ENCODE results near the gene DDTL. TPM values are rescaled to one million over a fixed set of nuclear protein-coding genes. Genes with fewer than 3 reads are reported as not detected.

Gene DDTL
- total and polyA plus RNA-seq, 9 of the 15 experiments (the other 6 are each of a cell fraction or from before 2014, with no cell fraction given), result 0.05 to 1.7 (median 0.59) TPM; not detected in 4

GRCh38 chr22:24006914-24007214 is 40.2 kb downstream of the DDTL start:
- peaks cover 3% of the 10 kb centered on the region; the same call in 1 of the 2 replicates for H3K9me3 ChIP-seq (replicated peaks; ENCODE audit: control insufficient read depth, insufficient read depth, low read depth, low read length)
- peaks cover 18 to 21% of the 10 kb centered on the region in 2 experiments; a peak in 4 of 5 replicates for H3K4me1 ChIP-seq (replicated peaks in 1 of 2; ENCODE audit: control insufficient read depth in 2 of 2, insufficient read depth in 2 of 2, low read length in 2 of 2)
- no peak overlapping the region for H3K4me2 ChIP-seq (ENCODE audit: insufficient read depth, low read length)
- 0 out of 2 replicates have a peak, but pooled peaks have one; percentile 7 for TF ChIP-seq ZBTB17 (CRISPR knock-in tag; IDR thresholded peaks at IDR 0.05)
- TF ChIP-seq NFATC3 (IDR thresholded peaks at IDR 0.05), result no peak
- in situ Hi-C loops (cut with MboI) (loop anchor here (5.0 kb wide), 1 partner anchor 70 kb away; no protein-coding TSS in a partner anchor), intact Hi-C loops (cut with micrococcal nuclease) (no loop called here)
- H2AFZ ChIP-seq (ENCODE audit: low read depth, low read length), result no peak overlapping the region
- no peak overlapping the region for H3K9ac ChIP-seq (ENCODE audit: insufficient read depth in 1 of 2, low read depth in 2 of 2, low read length in 2 of 2)
- no peak for ATAC-seq
- H3K36me3 ChIP-seq (ENCODE audit: control insufficient read depth, insufficient read depth, low read length), result no peaks in the 10 kb centered on the region
- no peaks in the 10 kb centered on the region for H3K27me3 ChIP-seq (ENCODE audit: control insufficient read depth in 2 of 2, insufficient read depth in 2 of 2, low read length in 2 of 2)
- BruUV-seq (replicated peaks), result no TSS peak
- CTCF ChIA-PET (ENCODE audit: low intra/inter-chr PET ratio), result no interaction called here
- no peak for DNase-seq (ENCODE audit: extremely low read depth in 1 of 4, low spot score in 3 of 4)
- no peak for FAIRE-seq
- WGBS (ENCODE audit: insufficient coverage, low coverage, missing lambda C conversion rate), result 50% methylated on average over 6 of the region's 6 CpGs
- H3K27ac ChIP-seq (ENCODE audit: extremely low read depth, low read depth, low read length), result no peak overlapping the region
- no peaks in the 10 kb centered on the region for H3K9me1 ChIP-seq (ENCODE audit: control insufficient read depth, insufficient read depth, low read length)
- no peak overlapping the region for H3K4me3 ChIP-seq
- POLR2A ChIA-PET, result interaction anchor here (1.1 kb wide), 1 partner anchor 10 kb away, joined by 3 read pairs; no protein-coding TSS in a partner anchor
- no peaks in the 10 kb centered on the region for H4K20me1 ChIP-seq (replicated peaks; ENCODE audit: control insufficient read depth, insufficient read depth, low read length)
- peaks cover 7% of the 10 kb centered on the region for H3K79me2 ChIP-seq (ENCODE audit: control insufficient read depth, insufficient read depth, low read length)

GRCh38 chr22:24007253-24008021 is 40.7 kb downstream of the DDTL start:
- no peak overlapping the region for H3K9ac ChIP-seq (ENCODE audit: insufficient read depth in 1 of 2, low read depth in 2 of 2, low read length in 2 of 2)
- no peak overlapping the region for H3K4me2 ChIP-seq (ENCODE audit: insufficient read depth, low read length)
- no TSS peak for BruUV-seq (replicated peaks)
- H3K9me3 ChIP-seq (replicated peaks; ENCODE audit: control insufficient read depth, insufficient read depth, low read depth, low read length), result peaks cover 3% of the 10 kb centered on the region; the same call in 1 of the 2 replicates
- DNase-seq (ENCODE audit: extremely low read depth in 1 of 4, low spot score in 3 of 4) (no peak), ATAC-seq (no peak), FAIRE-seq (no peak)
- intact Hi-C loops (cut with micrococcal nuclease) (no loop called here), in situ Hi-C loops (cut with MboI) (loop anchor here (5.0 kb wide), 1 partner anchor 70 kb away; no protein-coding TSS in a partner anchor)
- H3K79me2 ChIP-seq (ENCODE audit: control insufficient read depth, insufficient read depth, low read length), result peaks cover 13% of the 10 kb centered on the region
- ChIA-PET POLR2A (interaction anchor here (1.1 kb wide), 1 partner anchor 9 kb away, joined by 3 read pairs; no protein-coding TSS in a partner anchor), CTCF (ENCODE audit: low intra/inter-chr PET ratio) (no interaction called here)
- no peak for TF ChIP-seq ZNF785 (CRISPR knock-in tag; IDR thresholded peaks at IDR 0.05)
- TF ChIP-seq SPI1 (IDR thresholded peaks at IDR 0.05; ENCODE audit: borderline replicate concordance, low read depth, low read length), result peak; percentile 46; the same call in 1 of the 2 replicates
- TF ChIP-seq ZMIZ1 (IDR thresholded peaks at IDR 0.05; ENCODE audit: low read depth in 2 of 2, low read length in 2 of 2), result no peak
- TF ChIP-seq PRPF4 (IDR thresholded peaks at IDR 0.05; ENCODE audit: insufficient read depth, low read depth, low read length, poor library complexity, severe bottlenecking), result no peak
- no peaks in the 10 kb centered on the region for H4K20me1 ChIP-seq (replicated peaks; ENCODE audit: control insufficient read depth, insufficient read depth, low read length)
- H3K36me3 ChIP-seq (ENCODE audit: control insufficient read depth, insufficient read depth, low read length), result no peaks in the 10 kb centered on the region
- 34% methylated on average over 8 of the region's 8 CpGs for WGBS (ENCODE audit: insufficient coverage, low coverage, missing lambda C conversion rate)
- H3K4me1 ChIP-seq (replicated peaks in 1 of 2; ENCODE audit: control insufficient read depth in 2 of 2, insufficient read depth in 2 of 2, low read length in 2 of 2), result peaks cover 18 to 21% of the 10 kb centered on the region in 2 experiments; a peak in 4 of 5 replicates
- no peak overlapping the region for H3K27ac ChIP-seq (ENCODE audit: extremely low read depth, low read depth, low read length)
- no peak overlapping the region for H3K4me3 ChIP-seq
- H3K27me3 ChIP-seq (ENCODE audit: control insufficient read depth in 2 of 2, insufficient read depth in 2 of 2, low read length in 2 of 2), result no peaks in the 10 kb centered on the region
- H2AFZ ChIP-seq (ENCODE audit: low read depth, low read length), result no peak overlapping the region
- no peaks in the 10 kb centered on the region for H3K9me1 ChIP-seq (ENCODE audit: control insufficient read depth, insufficient read depth, low read length)
